HCT116 (cell line): ENCODE measurements around the gene LRRC46. TPM values are rescaled to one million over a fixed set of nuclear protein-coding genes. Genes with fewer than 3 reads are reported as not detected.

Source experiments
- ATAC-seq: fragments of 200-7000 bp; cut with Tn5 transposase; 2 replicates; pipeline ENCODE4 v1.9.1; 2020; ENCODE audit warnings: mild to moderate bottlenecking, moderate library complexity
- BruUV-seq: library from RNA; stranded (reverse); fragments of 400-500 nt; replicated peaks from 2 replicates; lab custom pipeline; 2021; lab: Mats Ljungman, UMichigan
- CTCF ChIA-PET: fragments of 300-600 bp; sonication (Branson Sonifier 250); formaldehyde crosslinking; loops from one replicate; lab custom pipeline; 2021; ENCODE audit warnings: antibody characterized with exemption; lab: Charles Lee
- POLR2A ChIA-PET: fragments of 300-600, 350-600 bp; sonication (Branson Sonifier 250); formaldehyde crosslinking; loops from one replicate; lab custom pipeline; 2021; ENCODE audit warnings: antibody characterized with exemption; lab: Charles Lee
- RAD21 ChIA-PET, 2 experiments: fragments of 300-600 bp; sonication (Branson Sonifier 250); formaldehyde crosslinking; loops; one replicate each; lab custom pipeline; 2023; ENCODE audit warnings: low total read pairs in 2 of 2; ENCODE audit not compliant: uncharacterized antibody in 2 of 2, unreplicated experiment in 2 of 2, low non-redundant PET in 1 of 2; lab: Charles Lee
- DNase-seq: peaks from one replicate; pipeline ENCODE4 v3.0.0-alpha.2; 2010; ENCODE audit warnings: low read depth, low spot score
- H2AFZ ChIP-seq: fragments of 200-600 bp; shearing (Covaris generic), sonication (generic); 2 replicates; pipeline ENCODE4 v1.6.1; 2017; ENCODE audit warnings: low read depth, mixed run types, mixed read lengths, antibody characterized with exemption, low read length; ENCODE audit not compliant: poor library complexity, severe bottlenecking
- H3K27ac ChIP-seq: 2 replicates; pipeline ENCODE4 v1.5.1; 2012; ENCODE audit warnings: low read depth, low read length
- H3K27me3 ChIP-seq: fragments of 200-600 bp; sonication (generic); 2 replicates; pipeline ENCODE4 v1.6.1; 2016; ENCODE audit warnings: mixed run types, low read length, mixed read lengths; ENCODE audit not compliant: insufficient read depth
- H3K36me3 ChIP-seq, 2 experiments: fragments of 200-500 bp in 1 of 2; fragments of 200-600 bp in 1 of 2; sonication (Bioruptor generic) in 1 of 2; sonication (generic) in 1 of 2; 2 replicates each; pipeline versions ENCODE4 v1.5.1 to v1.6.1; 2014 to 2016; ENCODE audit warnings: low read length in 2 of 2, inconsistent platforms in 1 of 2, mixed read lengths in 1 of 2, mixed run types in 1 of 2; ENCODE audit not compliant: insufficient read depth in 2 of 2, control insufficient read depth in 1 of 2
- H3K4me1 ChIP-seq, 2 experiments: fragments of 200-600 bp in 1 of 2; sonication (generic) in 1 of 2; 2 replicates each; pipeline versions ENCODE4 v1.5.1 to v1.6.1; 2012 to 2017; ENCODE audit warnings: low read length in 2 of 2, inconsistent platforms in 1 of 2, mild to moderate bottlenecking in 1 of 2, mixed read lengths in 1 of 2, mixed run types in 1 of 2, moderate library complexity in 1 of 2; ENCODE audit not compliant: insufficient read depth in 2 of 2, control insufficient read depth in 1 of 2
- H3K4me2 ChIP-seq: fragments of 200-600 bp; sonication (generic); 2 replicates; pipeline ENCODE4 v1.6.1; 2017; ENCODE audit warnings: mixed run types, low read length, mixed read lengths
- H3K4me3 ChIP-seq, 2 experiments: fragments of 200-600 bp in 1 of 2; sonication (generic) in 1 of 2; replicated peaks in 1 of 2; 2 replicates each; pipeline ENCODE4 v1.5.1; 2011 to 2016; ENCODE audit warnings: low read length in 2 of 2, control low read depth in 1 of 2, low read depth in 1 of 2, mild to moderate bottlenecking in 1 of 2, mixed read lengths in 1 of 2, mixed run types in 1 of 2
- H3K79me2 ChIP-seq: fragments of 200-600 bp; sonication (generic); 2 replicates; pipeline ENCODE4 v1.6.1; 2017; ENCODE audit warnings: mild to moderate bottlenecking, mixed run types, low read length, moderate library complexity, mixed read lengths; ENCODE audit not compliant: insufficient read depth
- H3K9ac ChIP-seq: fragments of 200-600 bp; sonication (generic); 2 replicates; pipeline ENCODE4 v1.6.1; 2016; ENCODE audit warnings: low read length, mixed read lengths
- H3K9me2 ChIP-seq: fragments of 200-600 bp; sonication (generic), shearing (Covaris generic); 2 replicates; pipeline ENCODE4 v1.6.1; 2017; ENCODE audit warnings: mixed run types, mild to moderate bottlenecking, moderate library complexity; ENCODE audit not compliant: insufficient read depth
- H3K9me3 ChIP-seq, 2 experiments: fragments of 200-500 bp in 1 of 2; fragments of 200-600 bp in 1 of 2; sonication (Bioruptor generic) in 1 of 2; sonication (generic) in 1 of 2; 2 replicates each; pipeline ENCODE4 v1.6.1; 2014 to 2017; ENCODE audit warnings: low read length in 2 of 2, mixed read lengths in 2 of 2, inconsistent platforms in 1 of 2, low read depth in 1 of 2, mild to moderate bottlenecking in 1 of 2, mixed run types in 1 of 2, moderate library complexity in 1 of 2; ENCODE audit not compliant: control insufficient read depth in 1 of 2, insufficient read depth in 1 of 2
- H4K20me1 ChIP-seq: fragments of 200-600 bp; sonication (generic), shearing (Covaris generic); 2 replicates; pipeline ENCODE4 v1.6.1; 2017; ENCODE audit warnings: mixed run types, mild to moderate bottlenecking, moderate library complexity; ENCODE audit not compliant: insufficient read depth
- ATF3 ChIP-seq: IDR thresholded peaks from 2 replicates; pipeline ENCODE4 v1.6.1; 2012
- EGR1 ChIP-seq: IDR thresholded peaks from 2 replicates; pipeline ENCODE4 v1.6.1; 2012; ENCODE audit warnings: low read depth
- EZH2 ChIP-seq: fragments of 200-600 bp; sonication (generic); IDR thresholded peaks from 2 replicates; pipeline ENCODE4 v1.6.1; 2017; ENCODE audit warnings: antibody characterized with exemption, mixed run types
- EZH2phosphoT487 ChIP-seq: fragments of 200-600 bp; IDR thresholded peaks from 2 replicates; pipeline ENCODE4 v1.6.1; 2018; ENCODE audit warnings: antibody characterized with exemption, borderline replicate concordance
- JUND ChIP-seq: IDR thresholded peaks from 2 replicates; pipeline ENCODE4 v1.6.1; 2012
- MAX ChIP-seq: IDR thresholded peaks from 2 replicates; pipeline ENCODE4 v1.6.1; 2012
- POLR2AphosphoS5 ChIP-seq: IDR thresholded peaks from 2 replicates; pipeline ENCODE4 v1.6.1; 2011; ENCODE audit warnings: mild to moderate bottlenecking, low read depth, low read length, moderate library complexity
- RAD21 ChIP-seq: IDR thresholded peaks from 2 replicates; pipeline ENCODE4 v1.6.1; 2012; ENCODE audit warnings: low read depth, mild to moderate bottlenecking
- SIN3A ChIP-seq: IDR thresholded peaks from 2 replicates; pipeline ENCODE4 v1.6.1; 2012; ENCODE audit warnings: low read depth
- SRF ChIP-seq: IDR thresholded peaks from 2 replicates; pipeline ENCODE4 v1.6.1; 2012; ENCODE audit warnings: low read depth
- TCF7L2 ChIP-seq: IDR thresholded peaks from 2 replicates; pipeline ENCODE4 v1.7.0; 2011; ENCODE audit warnings: borderline replicate concordance, inconsistent platforms; ENCODE audit not compliant: insufficient read depth, insufficient read length; ENCODE audit errors: extremely low read depth
- YY1 ChIP-seq: IDR thresholded peaks from 2 replicates; pipeline ENCODE4 v1.6.1; 2011; ENCODE audit warnings: low read length, low read depth, moderate library complexity, mild to moderate bottlenecking; ENCODE audit not compliant: insufficient replicate concordance; ENCODE audit errors: extremely low read depth
- ZBTB33 ChIP-seq: IDR thresholded peaks from 2 replicates; pipeline ENCODE4 v1.6.1; 2011; ENCODE audit warnings: mild to moderate bottlenecking, low read length, moderate library complexity; ENCODE audit not compliant: insufficient replicate concordance; ENCODE audit errors: extremely low read depth
- ZFX ChIP-seq: fragments of 450-650 bp; IDR thresholded peaks from 2 replicates; pipeline ENCODE4 v1.6.1; 2017
- ZNF274 ChIP-seq: fragments of 200-500 bp; sonication (Bioruptor generic); IDR thresholded peaks from 2 replicates; pipeline ENCODE4 v1.6.1; 2014; ENCODE audit warnings: mild to moderate bottlenecking, low read depth, low read length, inconsistent platforms
- intact Hi-C: fragments of 100-400 bp; cut with micrococcal nuclease; formaldehyde crosslinking; loops from 2 replicates; pipeline ENCODE4 v1.10.0; 2022
- total RNA-seq: library from RNA; stranded (reverse); gene quantifications from one replicate; pipeline ENCODE4 v1.2.1, GENCODE V29; 2021; ENCODE audit not compliant: unreplicated experiment

LRRC46 gene
- total RNA-seq, 1 experiment from 2014 or later, result 0.76 TPM

GRCh38 chr17:47804461-47804860, 27.0 kb upstream of the LRRC46 start:
- H3K4me1 ChIP-seq, result peaks cover 2 to 3% of the 10 kb centered on the region in 2 experiments
- POLR2A ChIA-PET, result no interaction called here
- no peaks in the 10 kb centered on the region for H3K9me3 ChIP-seq
- DNase-seq, result no peak
- H4K20me1 ChIP-seq, result no peaks in the 10 kb centered on the region
- H3K4me2 ChIP-seq, result no peak overlapping the region
- H3K36me3 ChIP-seq, result peaks cover 11% of the 10 kb centered on the region in 2 experiments; a peak in 2 of 4 replicates
- intact Hi-C loops, result loop anchor here (5.0 kb wide), 1 partner anchor 72 kb away; the partner anchor contains the start of gene TBX21
- H3K9me2 ChIP-seq, result no peaks in the 10 kb centered on the region
- TF ChIP-seq ZNF274, result no peak
- no peak for TF ChIP-seq EZH2phosphoT487
- TF ChIP-seq ATF3, result no peak
- TF ChIP-seq SRF, result no peak
- no peak for TF ChIP-seq EZH2
- TF ChIP-seq ZFX, result no peak
- TF ChIP-seq JUND, result no peak
- TF ChIP-seq POLR2AphosphoS5, result no peak
- no peak for TF ChIP-seq TCF7L2
- TF ChIP-seq, all 23 proteins: peak for 0
- Histone ChIP-seq H3K79me2 (no peaks in the 10 kb centered on the region), H3K9ac (no peak overlapping the region), H3K4me3 (no peak overlapping the region), H3K27ac (no peak overlapping the region), H2AFZ (no peak overlapping the region), H3K27me3 (peaks cover 11% of the 10 kb centered on the region; the same call in 1 of the 2 replicates)
- CTCF ChIA-PET, result no interaction called here
- RAD21 ChIA-PET, result no interaction called here
- no TSS peak for BruUV-seq
- ATAC-seq, result no peak

- CTCF ChIA-PET, result no interaction called here
- H2AFZ ChIP-seq, result no peak overlapping the region
Measured at GRCh38 chr17:47806026-47806912, 25.2 kb upstream of the LRRC46 start.

More at GRCh38 chr17:47806026-47806912, 25.2 kb upstream of the LRRC46 start:
- DNase-seq (no peak), ATAC-seq (no peak)
- H3K9me2 ChIP-seq, result no peaks in the 10 kb centered on the region
- no peaks in the 10 kb centered on the region for H3K79me2 ChIP-seq
- no peak overlapping the region for H3K4me2 ChIP-seq
- ChIA-PET RAD21 (no interaction called here), POLR2A (no interaction called here)
- TF ChIP-seq EZH2phosphoT487 (no peak), JUND (no peak), ZBTB33 (no peak), SIN3A (no peak), POLR2AphosphoS5 (no peak), RAD21 (no peak), SRF (no peak), YY1 (no peak), ATF3 (no peak), MAX (no peak), EZH2 (no peak), ZNF274 (no peak), ZFX (no peak), EGR1 (no peak)
- no TSS peak for BruUV-seq
- no peak overlapping the region for H3K4me3 ChIP-seq
- no peak overlapping the region for H3K9ac ChIP-seq
- intact Hi-C loops, result no loop called here
- H3K9me3 ChIP-seq, result no peaks in the 10 kb centered on the region
- peaks cover 11% of the 10 kb centered on the region in 2 experiments; a peak in 2 of 4 replicates for H3K36me3 ChIP-seq
- H3K4me1 ChIP-seq, result peaks cover 19 to 21% of the 10 kb centered on the region in 2 experiments
- H4K20me1 ChIP-seq, result no peaks in the 10 kb centered on the region
- H3K27ac ChIP-seq, result no peak overlapping the region
- H3K27me3 ChIP-seq, result peaks cover 11% of the 10 kb centered on the region; the same call in 1 of the 2 replicates
